Neutrophil (primary cell): ENCODE results near the gene NR4A2.

Experiments
- H3K27ac ChIP-seq: fragments of 200-600 bp; sonication (generic); 2 replicates; pipeline ENCODE4 v1.5.1; 2016; ENCODE audit warnings: mild to moderate bottlenecking, moderate library complexity
- H3K27me3 ChIP-seq: fragments of 200-600 bp; sonication (generic); 2 replicates; pipeline ENCODE4 v1.6.0; 2016; ENCODE audit warnings: mild to moderate bottlenecking
- H3K36me3 ChIP-seq: fragments of 200-600 bp; sonication (generic); 2 replicates; pipeline ENCODE4 v1.5.1; 2017
- H3K4me1 ChIP-seq, 2 experiments: fragments of 200-600 bp in 1 of 2; sonication (generic) in 1 of 2; 1 replicate in 1 of 2; 2 replicates in 1 of 2; pipeline versions ENCODE4 v1.5.1 to v1.6.1; 2013 to 2016; ENCODE audit warnings: low read depth in 1 of 2, low read length in 1 of 2, mild to moderate bottlenecking in 1 of 2, moderate library complexity in 1 of 2; ENCODE audit not compliant: control insufficient read depth in 1 of 2, insufficient read depth in 1 of 2
- H3K4me3 ChIP-seq, 2 experiments: fragments of 200-600 bp in 1 of 2; sonication (generic) in 1 of 2; 1 replicate in 1 of 2; 2 replicates in 1 of 2; pipeline ENCODE4 v1.5.1; 2013 to 2016; ENCODE audit warnings: low read depth in 1 of 2, low read length in 1 of 2, mild to moderate bottlenecking in 1 of 2, moderate library complexity in 1 of 2
- H3K9me3 ChIP-seq: fragments of 200-600 bp; sonication (generic); 2 replicates; pipeline ENCODE4 v1.5.1; 2016
- CTCF ChIP-seq: fragments of 200-600 bp; sonication (generic); IDR thresholded peaks from 2 replicates; pipeline ENCODE4 v1.5.1; 2016; ENCODE audit warnings: antibody characterized with exemption

NR4A2 gene

GRCh38 chr2:156311976-156312375, 20.5 kb downstream of the NR4A2 start:
- Histone ChIP-seq H3K4me1 (no peaks in the 10 kb centered on the region), H3K36me3 (no peaks in the 10 kb centered on the region), H3K27me3 (peaks cover 93% of the 10 kb centered on the region), H3K27ac (no peak overlapping the region), H3K9me3 (no peaks in the 10 kb centered on the region), H3K4me3 (no peak overlapping the region)
- TF ChIP-seq CTCF, result no peak

GRCh38 chr2:156310773-156311172, 21.7 kb downstream of the NR4A2 start:
- no peak for TF ChIP-seq CTCF
- H3K27me3 ChIP-seq, result peaks cover 91% of the 10 kb centered on the region
- no peak overlapping the region for H3K27ac ChIP-seq
- H3K4me3 ChIP-seq, result no peak overlapping the region
- no peaks in the 10 kb centered on the region for H3K4me1 ChIP-seq
- no peaks in the 10 kb centered on the region for H3K9me3 ChIP-seq
- no peaks in the 10 kb centered on the region for H3K36me3 ChIP-seq

GRCh38 chr2:156309917-156310316, 22.6 kb downstream of the NR4A2 start:
- H3K27me3 ChIP-seq, result peaks cover 91% of the 10 kb centered on the region
- H3K36me3 ChIP-seq, result no peaks in the 10 kb centered on the region
- H3K4me3 ChIP-seq, result no peak overlapping the region
- no peak for TF ChIP-seq CTCF
- no peaks in the 10 kb centered on the region for H3K9me3 ChIP-seq
- H3K27ac ChIP-seq, result no peak overlapping the region
- no peaks in the 10 kb centered on the region for H3K4me1 ChIP-seq

GRCh38 chr2:156309167-156309566, 23.4 kb downstream of the NR4A2 start:
- Histone ChIP-seq H3K36me3 (no peaks in the 10 kb centered on the region), H3K4me1 (no peaks in the 10 kb centered on the region), H3K27ac (no peak overlapping the region), H3K4me3 (no peak overlapping the region), H3K27me3 (peaks cover 84% of the 10 kb centered on the region), H3K9me3 (no peaks in the 10 kb centered on the region)
- no peak for TF ChIP-seq CTCF

GRCh38 chr2:156306821-156307220, 25.7 kb downstream of the NR4A2 start:
- H3K36me3 ChIP-seq, result no peaks in the 10 kb centered on the region
- H3K27me3 ChIP-seq, result peaks cover 64% of the 10 kb centered on the region
- no peaks in the 10 kb centered on the region for H3K4me1 ChIP-seq
- no peaks in the 10 kb centered on the region for H3K9me3 ChIP-seq
- H3K4me3 ChIP-seq, result no peak overlapping the region
- no peak overlapping the region for H3K27ac ChIP-seq
- no peak for TF ChIP-seq CTCF

- Histone ChIP-seq H3K27ac (no peak overlapping the region), H3K4me1 (no peaks in the 10 kb centered on the region), H3K9me3 (no peaks in the 10 kb centered on the region), H3K36me3 (no peaks in the 10 kb centered on the region), H3K27me3 (peaks cover 47% of the 10 kb centered on the region), H3K4me3 (no peak overlapping the region)
- no peak for TF ChIP-seq CTCF
Observed at GRCh38 chr2:156305121-156305520, 27.4 kb downstream of the NR4A2 start.
